ENCODE results near the gene TMEM51. TPM values are rescaled to one million over a fixed set of nuclear protein-coding genes. Genes with fewer than 3 reads are reported as not detected.

The TMEM51 gene
- total RNA-seq, 1 donor from 2014 or later = 37.4 TPM

DNA sequence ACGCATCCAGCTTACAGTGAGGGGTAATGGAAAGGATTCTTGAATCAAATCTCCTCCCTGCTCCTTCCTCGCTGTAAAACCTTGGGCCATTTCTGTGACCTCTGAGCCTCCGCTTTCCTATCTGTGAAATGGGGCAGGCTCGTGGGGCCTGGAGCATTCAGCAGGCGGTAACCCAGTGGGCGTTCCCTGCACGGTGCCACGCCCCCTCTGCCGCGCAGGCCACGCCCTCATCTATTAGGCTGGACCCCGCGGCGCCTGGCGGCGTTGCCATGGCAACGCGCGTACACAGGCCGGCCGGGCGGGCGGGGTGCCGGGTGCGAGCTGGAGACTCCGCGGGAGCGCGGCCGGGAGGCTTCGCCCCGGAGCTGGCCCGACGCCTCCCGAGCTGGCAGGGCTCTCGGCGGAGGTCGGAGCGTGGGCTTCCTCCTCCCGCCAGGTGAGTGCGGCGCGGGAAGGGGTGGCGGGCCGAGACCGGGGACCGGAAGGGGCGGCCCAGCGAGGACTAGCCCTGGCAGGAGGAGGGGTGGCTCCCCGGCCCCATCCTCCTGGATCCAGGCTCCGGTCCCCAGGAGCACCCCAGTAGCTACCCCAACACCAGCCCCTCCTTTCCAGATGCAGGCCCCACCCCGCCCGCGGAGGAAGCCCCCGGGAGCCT lies 93.5 kb downstream of the TMEM51 start, which contains the start of gene FHAD1:
Gene FHAD1, plus strand, starts transcription at position 264 of the 655 bp plus-strand sequence. CDS start 4,562 bp downstream, outside the sequence.
- DNase-seq (ENCODE audit: low read depth) = peak; percentile 34

DNA sequence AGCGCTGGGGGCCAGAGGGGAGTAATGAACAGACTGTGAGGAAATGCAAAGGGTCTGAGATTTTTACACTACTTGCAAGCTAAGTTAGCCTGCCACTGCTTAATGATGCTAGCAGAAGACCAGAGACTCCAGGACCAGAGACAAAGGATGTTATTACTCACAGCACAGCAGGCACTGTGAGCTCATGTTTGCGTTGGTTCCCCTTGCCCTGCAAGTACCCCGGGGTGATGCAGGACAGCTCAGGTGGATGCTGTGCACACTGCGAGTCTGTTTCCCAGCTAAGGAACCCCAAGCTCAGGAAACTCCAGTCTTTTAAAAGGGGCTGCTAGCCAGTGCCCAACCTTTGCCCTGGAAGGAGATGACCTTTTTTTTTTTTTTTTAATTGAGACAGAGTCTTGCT lies 94.7 kb downstream of the TMEM51 start:
- no peak for DNase-seq (ENCODE audit: low read depth)

DNA sequence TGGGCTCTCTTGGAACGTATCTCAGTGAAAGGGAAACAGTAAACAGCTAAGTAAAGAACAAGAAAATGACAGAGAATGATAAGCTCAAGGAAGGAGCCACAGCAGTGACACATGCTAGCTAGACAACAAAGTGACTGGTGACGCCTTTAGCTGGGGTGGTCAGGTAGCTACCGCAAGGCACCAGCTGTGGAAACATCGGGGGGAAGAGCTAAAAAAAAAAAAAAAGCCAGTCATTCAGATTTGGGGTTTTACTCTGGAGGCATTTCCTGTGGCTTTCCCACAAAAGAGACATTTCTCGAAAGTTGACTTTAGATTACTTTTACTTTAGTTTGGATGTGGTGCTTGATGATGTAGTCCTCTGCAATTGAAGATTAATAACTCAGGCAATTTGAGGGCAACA lies 95.5 kb downstream of the TMEM51 start:
- no peak for DNase-seq (ENCODE audit: low read depth)

DNA sequence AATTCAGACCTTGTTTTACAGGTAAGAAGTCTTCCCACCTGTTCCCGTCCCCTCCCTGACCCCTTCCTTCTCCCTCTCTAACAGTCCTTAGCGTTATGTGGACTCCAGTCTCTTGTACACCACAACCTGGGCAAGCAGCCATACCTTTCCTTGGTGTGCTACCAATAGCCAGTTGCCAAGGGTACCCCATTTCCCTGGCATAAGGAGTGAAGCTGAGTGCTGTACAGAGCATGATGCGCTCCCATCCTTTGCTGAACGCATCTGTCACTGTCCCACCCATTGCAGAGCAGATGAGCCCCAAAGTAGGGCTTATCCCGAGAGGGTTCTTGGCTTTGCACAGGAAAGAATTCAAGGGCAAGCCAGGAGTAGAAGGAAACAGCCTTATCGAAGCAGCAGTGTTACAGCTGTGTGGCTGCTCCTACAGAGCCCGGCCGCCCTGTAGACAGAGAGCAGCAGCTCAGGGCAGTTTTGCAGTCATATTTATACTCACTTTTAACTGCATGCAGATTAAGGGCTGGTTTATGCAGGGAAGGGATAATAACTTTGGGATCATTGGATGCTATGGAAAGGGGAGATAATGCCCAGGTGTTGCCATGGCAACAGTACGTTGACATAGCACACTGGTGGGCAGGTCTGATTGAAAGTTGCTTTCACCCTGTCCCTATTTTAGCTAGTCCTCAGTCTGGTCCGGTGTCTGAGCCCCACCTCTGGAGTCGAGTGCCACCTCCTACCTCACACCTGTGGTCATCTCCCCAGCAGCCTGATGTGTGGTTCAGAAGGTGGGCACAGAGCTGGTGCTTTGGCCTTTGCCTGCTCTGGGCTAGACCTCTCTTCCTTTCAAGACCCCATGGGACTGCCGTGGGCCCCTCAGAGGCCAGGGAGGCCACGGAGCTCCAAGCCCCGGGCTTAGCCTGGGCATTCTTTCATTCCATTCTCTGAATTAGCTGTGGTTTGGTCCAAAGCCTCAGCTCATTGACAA lies 98.6 kb downstream of the TMEM51 start:
- DNase-seq (ENCODE audit: low read depth) = no peak

DNA sequence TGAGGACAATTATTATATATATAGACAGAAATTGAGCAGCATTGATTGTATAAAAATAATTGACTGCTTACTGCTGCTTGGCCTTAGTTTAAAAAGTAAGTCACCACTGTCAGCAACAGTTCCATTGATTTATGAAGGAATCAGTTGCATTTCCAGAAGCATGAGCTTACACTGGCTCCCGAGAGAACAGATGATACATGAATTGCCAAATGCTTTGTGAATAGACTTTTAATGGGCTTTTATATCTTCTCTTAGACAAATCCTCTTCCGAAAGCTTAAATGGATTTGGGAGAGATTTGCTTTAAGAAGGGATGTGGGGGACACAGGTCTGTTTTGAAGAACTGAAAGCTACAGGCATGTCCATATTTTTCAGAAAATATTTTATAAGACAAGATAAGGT lies 101.0 kb downstream of the TMEM51 start:
- no peak for DNase-seq (ENCODE audit: low read depth)

DNA sequence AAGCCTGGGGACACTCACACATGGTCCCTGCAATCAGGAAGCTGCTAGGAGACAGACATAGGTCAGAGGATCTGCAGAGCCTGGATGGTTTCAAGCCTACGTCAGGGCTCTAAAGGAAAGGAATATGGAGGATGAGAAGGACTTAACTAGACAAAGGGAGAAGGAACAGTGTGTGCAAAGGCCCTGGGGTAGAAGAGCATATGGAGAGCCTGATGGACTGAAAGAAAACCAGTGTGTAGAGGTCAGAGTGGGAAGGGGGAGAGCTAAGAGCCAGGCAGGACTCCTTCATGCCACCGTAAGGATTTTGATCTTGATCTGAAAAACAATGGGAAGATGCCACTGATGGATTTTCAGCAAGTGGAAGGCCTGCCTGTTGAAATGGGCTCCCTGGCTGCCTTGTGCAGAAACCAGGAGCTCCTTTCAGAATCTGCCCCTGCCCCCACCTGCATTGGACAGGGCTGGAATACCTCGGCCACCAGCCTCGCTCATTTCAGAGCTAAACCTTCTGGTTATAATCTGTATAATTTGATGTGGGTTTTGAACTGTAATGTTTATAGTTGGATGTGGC lies 102.1 kb downstream of the TMEM51 start:
- DNase-seq (ENCODE audit: low read depth) = no peak

DNA sequence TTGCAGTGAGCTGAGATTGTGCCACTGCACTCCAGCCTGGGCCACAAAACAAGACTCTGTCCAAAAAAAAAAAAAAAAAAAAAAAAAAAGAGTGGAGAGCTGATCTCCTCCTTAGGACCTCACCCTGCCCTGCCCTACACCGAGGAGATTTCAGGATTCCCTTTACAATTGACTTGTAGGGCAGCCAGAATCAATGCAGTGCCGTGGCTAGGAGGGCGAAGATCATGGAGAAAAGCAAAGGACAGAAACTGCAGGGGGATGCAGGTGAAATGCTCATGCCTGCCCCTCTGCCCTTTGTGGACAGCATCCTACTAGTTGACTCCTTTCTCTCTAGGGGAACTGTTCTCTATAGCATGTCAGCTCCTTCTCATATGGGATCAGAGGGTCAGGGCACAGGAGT lies 103.0 kb downstream of the TMEM51 start:
- no peak for DNase-seq (ENCODE audit: low read depth)

DNA sequence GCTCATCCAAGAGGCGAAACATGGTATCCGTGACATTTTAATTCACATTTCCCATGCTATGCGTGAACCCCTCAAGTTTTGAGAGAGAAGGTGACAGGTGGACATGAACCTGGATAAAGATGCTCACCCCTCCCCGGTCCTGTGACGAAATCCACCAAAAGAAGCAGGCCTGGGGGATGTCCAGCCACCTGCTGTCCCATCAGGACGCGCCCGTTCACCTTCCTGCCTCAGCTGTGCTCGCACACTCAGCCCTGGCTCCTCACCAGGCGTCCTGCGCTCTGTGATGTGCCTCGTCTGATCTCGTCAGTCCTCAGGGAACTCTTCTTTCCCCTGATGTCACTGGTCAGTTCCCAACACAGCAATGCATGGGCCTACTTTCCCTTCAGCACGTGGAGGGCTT lies 103.8 kb downstream of the TMEM51 start:
- no peak for DNase-seq (ENCODE audit: low read depth)

DNA sequence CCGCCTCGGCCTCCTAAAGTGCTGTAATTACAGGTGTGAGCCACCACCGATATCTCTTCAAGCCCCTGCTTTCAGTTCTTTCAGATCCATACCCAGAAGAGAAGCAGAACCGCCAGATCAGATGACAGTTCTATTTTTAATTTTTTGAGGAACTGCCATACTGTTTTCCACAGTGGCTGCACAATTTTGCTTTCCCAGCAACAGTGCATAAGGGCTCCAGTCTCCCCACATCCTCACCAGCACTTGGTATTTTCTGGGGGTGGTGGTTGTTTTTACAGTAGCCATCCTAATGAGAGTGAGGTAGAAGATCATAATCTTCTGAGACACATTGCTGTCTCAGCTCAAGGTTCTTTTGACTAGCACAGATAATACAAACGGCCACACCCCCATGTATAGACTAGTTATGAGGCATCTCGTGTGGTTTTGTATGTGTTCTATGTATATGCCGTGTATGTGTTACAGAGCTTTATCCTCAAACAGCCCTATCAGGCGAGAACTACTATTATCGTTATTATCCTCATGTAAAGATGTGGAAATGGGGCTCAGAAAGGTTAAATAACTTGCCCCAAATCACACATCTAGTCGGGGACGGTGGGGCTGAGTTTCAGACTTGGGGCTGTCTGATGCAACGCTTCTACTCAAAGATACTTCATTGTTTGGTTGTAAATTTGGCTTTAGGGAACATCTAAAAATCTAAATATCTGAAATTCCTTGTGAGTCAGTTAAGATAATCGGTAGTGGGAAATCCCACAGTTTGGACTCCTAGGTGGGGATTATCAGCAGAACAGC lies 105.5 kb downstream of the TMEM51 start:
- no peak for DNase-seq (ENCODE audit: low read depth)

DNA sequence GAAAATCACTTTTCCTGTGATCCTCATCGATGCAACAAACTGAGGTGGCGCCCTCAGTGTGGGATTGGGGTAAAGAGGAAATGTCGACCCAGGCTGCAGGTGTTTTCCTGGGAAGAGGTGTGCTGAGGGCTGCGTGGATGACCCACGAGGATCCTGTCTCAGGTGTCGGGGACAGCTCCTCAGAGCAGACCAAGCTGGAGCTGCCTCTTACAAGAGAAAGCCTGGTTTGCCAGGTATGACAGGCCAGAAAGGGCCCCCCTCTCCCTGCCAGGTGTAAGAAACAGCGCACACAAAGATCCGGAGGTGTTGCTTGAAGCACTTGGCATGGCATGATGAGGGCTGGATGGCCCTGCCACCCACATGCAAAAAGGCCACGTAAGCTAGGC lies 106.1 kb downstream of the TMEM51 start:
- no peak for DNase-seq (ENCODE audit: low read depth)

DNA sequence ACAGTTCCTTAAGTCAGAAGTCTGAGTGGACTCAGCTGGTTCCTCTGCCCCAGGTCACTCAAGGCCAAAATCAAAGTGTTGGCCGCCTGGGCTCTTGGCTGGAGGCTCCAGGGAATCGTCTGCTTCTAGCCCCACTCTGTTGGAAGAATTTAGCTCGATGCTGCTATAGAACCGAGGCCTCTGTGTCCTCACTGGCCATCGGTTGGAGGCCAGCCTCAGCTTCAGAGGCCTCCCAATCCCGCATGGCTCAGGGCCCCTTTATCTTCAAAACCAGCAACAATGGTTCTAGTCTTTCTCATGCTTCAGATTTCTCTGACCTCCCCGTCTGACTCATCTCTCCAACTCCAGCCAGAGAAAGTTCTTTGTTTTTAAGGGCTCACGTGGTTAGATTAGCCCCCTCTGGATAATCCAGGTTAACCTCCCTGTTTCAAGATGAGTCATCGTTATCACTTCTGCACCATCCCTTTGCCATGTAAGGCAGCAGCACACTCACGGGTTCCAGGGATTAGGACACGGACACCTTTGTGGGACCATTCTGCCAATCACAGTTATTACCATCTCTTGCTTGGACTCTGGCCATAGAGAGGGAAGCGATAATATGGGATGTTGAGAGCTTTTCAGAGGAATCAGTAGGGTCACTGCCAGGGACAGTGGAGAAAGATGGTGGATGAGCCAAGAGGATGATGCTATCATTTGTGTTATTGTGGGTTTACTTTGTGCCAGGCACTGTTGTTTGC lies 107.0 kb downstream of the TMEM51 start:
- peak; percentile 19 for DNase-seq (ENCODE audit: low read depth)

DNA sequence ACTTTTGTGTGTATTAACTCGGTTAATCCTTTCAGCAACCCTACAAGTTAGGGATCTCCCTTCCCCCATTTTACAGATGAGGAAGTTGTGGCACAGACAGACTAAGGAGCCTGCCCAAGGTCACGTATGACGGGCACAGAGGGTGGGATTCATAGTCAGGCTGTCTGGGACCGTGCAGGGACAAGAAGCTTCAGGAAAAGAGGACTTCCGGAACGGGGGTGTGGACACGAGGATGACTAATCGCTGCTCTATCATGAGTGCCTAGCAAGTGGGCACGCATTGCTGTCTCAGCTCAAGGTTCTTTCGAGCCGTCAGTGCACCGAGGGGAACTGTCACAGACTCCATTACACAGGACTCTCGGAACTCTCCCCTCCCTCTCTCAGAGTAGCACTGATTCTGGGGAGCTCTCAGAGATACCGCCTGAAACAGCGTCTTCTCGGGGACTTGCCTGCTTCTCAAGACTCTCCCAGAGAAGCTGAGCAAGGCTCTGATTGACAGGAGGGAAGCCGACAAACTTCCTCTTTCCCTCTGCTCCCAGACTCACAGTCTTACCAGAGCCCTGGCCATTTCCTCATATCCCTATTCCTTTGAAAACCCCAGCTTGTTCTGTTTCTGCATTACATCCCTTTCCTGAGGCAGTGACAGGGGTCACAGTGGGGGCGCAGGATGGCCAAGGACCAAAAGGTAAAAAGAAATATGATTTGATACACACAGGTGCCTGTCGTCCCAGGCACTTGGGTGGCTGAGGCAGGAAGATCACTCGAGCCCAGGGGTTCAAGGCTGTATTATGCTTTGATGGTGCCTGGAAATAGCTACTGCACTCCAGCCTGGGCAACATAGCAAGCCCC lies 107.8 kb downstream of the TMEM51 start:
- DNase-seq (ENCODE audit: low read depth) = no peak

DNA sequence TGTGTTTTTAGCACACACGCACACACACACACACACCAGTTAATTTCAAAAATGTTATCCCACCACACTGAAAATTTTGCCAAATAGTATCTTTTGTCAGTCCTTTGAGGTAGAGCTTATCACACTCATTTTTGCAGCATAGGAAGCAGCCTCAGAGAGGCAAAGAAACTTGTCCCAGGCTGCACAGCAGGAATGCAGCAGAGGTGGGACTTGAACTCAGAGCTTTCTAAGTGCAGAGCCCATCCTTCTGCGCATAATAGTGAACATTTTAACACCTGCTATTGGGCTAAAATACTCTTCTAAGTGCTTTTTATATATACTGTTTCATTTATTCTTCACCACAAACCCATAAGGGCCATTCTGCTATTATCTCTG lies 108.4 kb downstream of the TMEM51 start:
- DNase-seq (ENCODE audit: low read depth) = no peak

DNA sequence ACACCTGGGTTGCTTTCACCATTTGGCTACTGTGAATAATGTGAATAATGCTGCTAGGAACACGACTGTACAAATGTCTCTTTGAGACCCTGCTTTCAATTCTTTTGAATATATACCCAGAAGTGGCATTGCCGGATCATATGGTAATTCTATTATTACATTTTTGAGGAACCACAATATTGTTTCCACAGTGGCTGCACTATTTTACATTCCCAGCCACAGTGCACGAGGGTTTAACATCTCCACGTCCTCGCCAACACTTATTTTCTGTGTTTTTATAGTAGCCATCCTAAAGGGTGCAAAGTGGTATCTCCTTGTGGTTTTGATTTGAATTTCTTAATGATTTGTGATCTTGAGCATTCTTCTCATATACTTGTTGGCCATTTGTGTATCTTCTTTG lies 109.2 kb downstream of the TMEM51 start:
- no peak for DNase-seq (ENCODE audit: low read depth)

DNA sequence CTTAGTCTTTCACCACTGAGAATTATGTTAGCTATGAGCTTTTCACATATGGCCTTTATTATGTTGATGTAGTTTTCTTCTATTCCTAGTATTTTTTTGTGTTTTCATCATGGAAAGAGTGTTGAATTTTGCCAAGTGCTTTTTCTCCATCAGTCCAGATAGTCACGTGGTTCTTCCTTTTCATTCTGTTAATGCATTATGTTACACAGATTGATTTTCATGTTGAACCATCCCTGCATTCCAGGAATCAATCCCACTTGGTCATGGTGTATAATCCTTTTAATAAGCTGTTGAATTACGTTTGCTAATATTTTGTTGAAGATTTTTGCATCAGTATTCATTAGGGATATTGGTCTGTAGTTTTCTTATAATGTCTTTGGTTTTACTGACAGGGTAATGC lies 111.2 kb downstream of the TMEM51 start:
- no peak for DNase-seq (ENCODE audit: low read depth)

Other genes with a start within 250 kb of the TMEM51 start
- gene FHAD1, start 93.5 kb downstream of the TMEM51 start, total RNA-seq = 1.3 TPM in 1 of 2 replicates, not detected in the other